OCI-LY7 (cell line): Measurements from ENCODE around the gene CHKA. TPM values are rescaled to one million over a fixed set of nuclear protein-coding genes. Genes with fewer than 3 reads are reported as not detected.

Experiments
- BruUV-seq: library from RNA; stranded (reverse); fragments of 400-500 nt; replicated peaks from 2 replicates; lab custom pipeline; 2021; lab: Mats Ljungman, UMichigan
- CTCF ChIA-PET: fragments of 300-600 bp; sonication (Branson Sonifier 250); formaldehyde crosslinking; loops from one replicate; lab custom pipeline; 2022; ENCODE audit warnings: antibody characterized with exemption; ENCODE audit not compliant: unreplicated experiment; lab: Charles Lee
- POLR2A ChIA-PET: fragments of 300-600 bp; sonication (Branson Sonifier 250); formaldehyde crosslinking; loops from one replicate; lab custom pipeline; 2022; ENCODE audit warnings: antibody characterized with exemption; lab: Charles Lee
- DNase-seq: peaks from one replicate; pipeline ENCODE4 v3.0.0-alpha.2; 2015; ENCODE audit warnings: low spot score
- H2AFZ ChIP-seq: fragments of 200-600 bp; sonication (generic), shearing (Covaris generic); 2 replicates; pipeline ENCODE4 v1.6.1; 2014; ENCODE audit warnings: mild to moderate bottlenecking, antibody characterized with exemption, low read length, moderate library complexity
- H3K27ac ChIP-seq: fragments of 200-600 bp; sonication (generic); 2 replicates; pipeline ENCODE4 v1.5.1; 2014; ENCODE audit warnings: mixed run types, low read depth, mild to moderate bottlenecking, moderate library complexity, low read length, inconsistent platforms; ENCODE audit not compliant: poor library complexity, severe bottlenecking
- H3K36me3 ChIP-seq: fragments of 200-600 bp; sonication (generic); 2 replicates; pipeline ENCODE4 v1.6.1; 2014; ENCODE audit warnings: mild to moderate bottlenecking, antibody characterized with exemption, low read length, moderate library complexity, mixed read lengths; ENCODE audit not compliant: insufficient read depth
- H3K4me1 ChIP-seq: fragments of 200-600 bp; sonication (generic); 2 replicates; pipeline ENCODE4 v1.5.1; 2014; ENCODE audit warnings: mild to moderate bottlenecking, low read length; ENCODE audit not compliant: insufficient read depth, poor library complexity, severe bottlenecking
- H3K4me2 ChIP-seq: fragments of 200-600 bp; sonication (generic); 2 replicates; pipeline ENCODE4 v1.6.1; 2014; ENCODE audit warnings: mild to moderate bottlenecking, low read length
- H3K4me3 ChIP-seq: fragments of 200-600 bp; sonication (generic); 2 replicates; pipeline ENCODE4 v1.5.1; 2014; ENCODE audit warnings: mild to moderate bottlenecking, low read depth, low read length; ENCODE audit not compliant: poor library complexity, severe bottlenecking
- H3K79me2 ChIP-seq: fragments of 200-600 bp; sonication (generic); 2 replicates; pipeline ENCODE4 v1.6.1; 2016; ENCODE audit warnings: low read depth, mild to moderate bottlenecking, low read length, moderate library complexity, mixed read lengths; ENCODE audit not compliant: insufficient read depth
- H3K9me2 ChIP-seq: fragments of 200-600 bp; sonication (generic); 2 replicates; pipeline ENCODE4 v1.6.1; 2016; ENCODE audit warnings: mild to moderate bottlenecking, low read length, mixed read lengths; ENCODE audit not compliant: insufficient read depth
- H3K9me3 ChIP-seq: fragments of 200-600 bp; sonication (generic); 2 replicates; pipeline ENCODE4 v1.6.1; 2014; ENCODE audit warnings: mild to moderate bottlenecking, mixed run types, low read length, mixed read lengths
- H4K20me1 ChIP-seq: fragments of 200-600 bp; sonication (generic); 2 replicates; pipeline ENCODE4 v1.6.1; 2014; ENCODE audit warnings: mild to moderate bottlenecking, antibody characterized with exemption, low read length, moderate library complexity, mixed read lengths; ENCODE audit not compliant: insufficient read depth
- CTCF ChIP-seq: fragments of 200-600 bp; sonication (generic); conservative IDR thresholded peaks from 2 replicates; pipeline ENCODE4 v1.5.1; 2014; ENCODE audit warnings: mild to moderate bottlenecking, antibody characterized with exemption, low read length, moderate library complexity, mixed read lengths
- EZH2phosphoT487 ChIP-seq: fragments of 200-600 bp; sonication (generic); IDR thresholded peaks from 2 replicates; pipeline ENCODE4 v1.6.1; 2018; ENCODE audit warnings: low read depth, borderline replicate concordance, mild to moderate bottlenecking, mixed run types, antibody characterized with exemption, low read length, moderate library complexity, mixed read lengths
- intact Hi-C: fragments of 100-400 bp; cut with micrococcal nuclease; formaldehyde crosslinking; loops from one replicate; pipeline ENCODE4 v1.10.0; 2022; ENCODE audit not compliant: unreplicated experiment
- total RNA-seq, 2 experiments: library from RNA; depleted of rRNA in 1 of 2; stranded (reverse); fragments of >200 nt in 1 of 2; shearing (Covaris generic) in 1 of 2; gene quantifications; 2 replicates each; pipeline ENCODE4 v1.2.3, GENCODE V29; 2014 to 2022

CHKA gene
- total RNA-seq, 2 experiments from 2014 or later: 36.1 to 47.2 TPM

GRCh38 chr11:68122936-68123539 is 1.9 kb upstream of the CHKA start:
- DNase-seq: no peak
- Histone ChIP-seq H3K4me2 (no peak overlapping the region), H3K9me3 (no peaks in the 10 kb centered on the region), H3K4me1 (peaks cover 39% of the 10 kb centered on the region), H3K79me2 (peaks cover 24% of the 10 kb centered on the region), H3K4me3 (no peak overlapping the region), H2AFZ (no peak overlapping the region), H3K36me3 (peaks cover 6% of the 10 kb centered on the region; the same call in 1 of the 2 replicates), H3K27ac (no peak overlapping the region), H3K9me2 (no peaks in the 10 kb centered on the region), H4K20me1 (peaks cover 20% of the 10 kb centered on the region; the same call in 1 of the 2 replicates)
- intact Hi-C loops: loop anchor here (5.0 kb wide), 1 partner anchor 84 kb away; no protein-coding TSS in a partner anchor
- no TSS peak for BruUV-seq
- POLR2A ChIA-PET: no interaction called here
- TF ChIP-seq CTCF (no peak), EZH2phosphoT487 (no peak)
- CTCF ChIA-PET: no interaction called here

GRCh38 chr11:68120273-68121066 is 718 bp downstream of the CHKA start:
- Histone ChIP-seq H3K4me3 (peak overlapping the region; percentile 91), H3K4me2 (peak overlapping the region; percentile 99), H3K4me1 (peaks cover 35% of the 10 kb centered on the region), H2AFZ (no peak overlapping the region), H3K27ac (peak overlapping the region; percentile 61), H3K79me2 (peaks cover 50% of the 10 kb centered on the region), H4K20me1 (peaks cover 27% of the 10 kb centered on the region), H3K9me2 (no peaks in the 10 kb centered on the region), H3K36me3 (peaks cover 28% of the 10 kb centered on the region), H3K9me3 (no peaks in the 10 kb centered on the region)
- no peak for TF ChIP-seq CTCF
- TF ChIP-seq EZH2phosphoT487: no peak
- BruUV-seq: no TSS peak
- peak; percentile 67 for DNase-seq
- ChIA-PET CTCF (no interaction called here), POLR2A (no interaction called here)
- intact Hi-C loops: loop anchor here (2.0 to 5.0 kb wide), 2 partner anchors 82 to 87 kb away; partner anchors contain the start of gene TCIRG1
